ENCODE results near the gene PPP1R1C. TPM values are rescaled to one million over a fixed set of nuclear protein-coding genes. Genes with fewer than 3 reads are reported as not detected.
"Not testable (repeated sequence)": the region's sequence is repeated elsewhere in the genome, so short reads cannot be mapped to it uniquely, and the experiment has no call there.

PPP1R1C gene
- total RNA-seq: 0.22 TPM in 1 of 2 replicates, not detected in the other

- no peak for DNase-seq (ENCODE audit: low read depth in 2 of 2)
Observed at GRCh38 chr2:181985632-181986205, at the start of gene PPP1R1C. TSS of gene PPP1R1C (plus strand) at chr2:181985853. CDS start at chr2:181986111, 258 bp downstream.

DNA sequence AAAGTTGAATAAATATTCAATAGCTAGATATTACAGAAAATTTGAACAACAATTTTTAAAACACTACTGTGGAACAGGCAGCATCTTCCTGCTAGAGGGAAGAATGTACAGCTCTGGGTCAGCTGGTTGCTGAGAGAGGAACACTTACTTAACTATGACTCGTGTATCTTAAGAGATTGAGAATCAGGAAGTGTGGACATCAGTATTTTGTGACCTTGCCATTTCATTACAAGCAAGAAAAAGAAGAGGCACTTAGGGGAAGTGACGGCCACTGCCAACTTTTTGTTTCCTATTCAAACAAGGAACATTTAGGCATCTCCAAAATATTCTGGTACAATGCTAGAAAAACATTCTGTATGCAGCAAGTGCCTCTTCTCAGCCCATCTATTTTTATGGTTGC, 48.2 kb upstream of the PPP1R1C start:
- DNase-seq (ENCODE audit: low read depth in 2 of 2): peak in 1 of 2 donors; percentile 56

DNA sequence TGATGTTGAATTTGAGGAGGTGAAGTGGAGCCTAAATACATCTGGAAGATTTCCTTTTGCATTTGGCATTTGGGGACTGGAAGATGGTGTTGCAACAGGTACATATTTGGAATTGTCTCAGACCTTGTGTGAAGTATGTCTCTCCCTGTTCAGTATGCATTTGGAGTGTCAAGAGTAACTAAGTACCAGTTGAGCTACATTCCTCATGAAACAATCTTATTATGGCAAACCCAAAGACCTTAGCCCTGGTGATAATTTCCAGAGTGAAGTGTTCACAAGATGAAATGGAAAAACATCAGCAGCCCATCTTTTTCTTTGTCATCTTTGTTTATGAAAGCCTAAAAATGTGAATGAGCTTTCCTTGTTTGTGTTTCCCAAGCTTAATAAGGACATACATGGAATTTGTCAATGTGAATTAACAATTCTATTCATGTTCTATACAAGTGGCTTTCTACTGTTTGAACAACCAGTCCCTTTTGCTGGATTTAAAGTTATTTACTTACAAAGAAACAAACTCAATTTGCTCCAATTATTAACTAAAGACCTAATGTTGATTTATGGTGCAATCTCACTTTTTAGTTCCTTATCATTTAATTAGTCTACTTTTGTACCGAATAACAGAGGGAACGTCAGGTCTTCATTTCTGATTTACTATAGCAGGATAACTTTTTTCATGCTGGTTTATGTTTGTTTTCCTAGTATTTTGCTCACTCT, 42.1 kb upstream of the PPP1R1C start:
- DNase-seq (ENCODE audit: low read depth in 2 of 2): no peak

GRCh38 chr2:181944164-181944913, 41.3 kb upstream of the PPP1R1C start:
- DNase-seq (ENCODE audit: low read depth in 2 of 2): no peak

GRCh38 chr2:181944914-181945291, 40.8 kb upstream of the PPP1R1C start:
- no peak for DNase-seq (ENCODE audit: low read depth in 2 of 2)

- no peak for DNase-seq (ENCODE audit: low read depth in 2 of 2)
Observed at GRCh38 chr2:181946444-181947127, 39.1 kb upstream of the PPP1R1C start.

- no peak for DNase-seq (ENCODE audit: low read depth in 2 of 2)
Observed at GRCh38 chr2:181947273-181947672, 38.4 kb upstream of the PPP1R1C start.

DNA sequence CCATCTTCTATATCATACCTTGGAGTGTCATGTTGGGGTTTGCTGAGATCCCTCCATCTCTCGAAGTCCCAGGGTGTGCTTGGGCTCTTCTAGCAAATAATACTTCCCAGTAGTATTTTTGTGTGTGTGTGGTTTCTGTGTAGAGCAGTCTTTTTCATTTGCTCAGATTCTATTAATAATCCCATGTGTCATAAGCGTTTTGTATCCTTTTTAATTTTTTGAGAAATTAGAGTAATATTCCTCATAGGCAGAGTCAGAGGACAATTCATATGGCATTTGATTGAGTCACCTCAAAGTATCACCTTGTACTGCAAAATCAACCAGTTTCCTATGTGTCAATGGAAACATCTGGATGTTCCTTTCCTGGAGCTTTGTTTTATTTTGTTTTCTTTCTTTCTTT, 37.4 kb upstream of the PPP1R1C start:
- DNase-seq (ENCODE audit: low read depth in 2 of 2): no peak

DNA sequence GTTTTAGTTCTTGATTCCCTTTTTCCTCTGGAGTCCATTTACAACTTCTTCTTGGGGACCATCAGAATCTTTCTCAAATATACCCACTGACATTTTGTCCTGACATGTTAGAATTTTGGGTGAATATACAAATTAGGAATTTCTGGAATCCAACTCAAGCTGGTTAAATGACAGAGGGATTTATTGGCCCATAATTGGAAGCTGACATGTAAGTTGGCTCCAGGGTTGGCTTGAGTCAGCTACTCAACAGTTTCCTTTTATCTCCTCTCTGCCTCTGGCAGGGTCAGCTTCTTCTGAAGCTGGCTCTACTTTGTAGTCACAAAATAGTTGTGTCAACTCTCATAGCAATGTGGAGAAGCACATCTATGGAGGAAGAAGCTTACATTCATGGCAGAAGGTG, 36.6 kb upstream of the PPP1R1C start:
- DNase-seq (ENCODE audit: low read depth in 2 of 2): no peak

DNA sequence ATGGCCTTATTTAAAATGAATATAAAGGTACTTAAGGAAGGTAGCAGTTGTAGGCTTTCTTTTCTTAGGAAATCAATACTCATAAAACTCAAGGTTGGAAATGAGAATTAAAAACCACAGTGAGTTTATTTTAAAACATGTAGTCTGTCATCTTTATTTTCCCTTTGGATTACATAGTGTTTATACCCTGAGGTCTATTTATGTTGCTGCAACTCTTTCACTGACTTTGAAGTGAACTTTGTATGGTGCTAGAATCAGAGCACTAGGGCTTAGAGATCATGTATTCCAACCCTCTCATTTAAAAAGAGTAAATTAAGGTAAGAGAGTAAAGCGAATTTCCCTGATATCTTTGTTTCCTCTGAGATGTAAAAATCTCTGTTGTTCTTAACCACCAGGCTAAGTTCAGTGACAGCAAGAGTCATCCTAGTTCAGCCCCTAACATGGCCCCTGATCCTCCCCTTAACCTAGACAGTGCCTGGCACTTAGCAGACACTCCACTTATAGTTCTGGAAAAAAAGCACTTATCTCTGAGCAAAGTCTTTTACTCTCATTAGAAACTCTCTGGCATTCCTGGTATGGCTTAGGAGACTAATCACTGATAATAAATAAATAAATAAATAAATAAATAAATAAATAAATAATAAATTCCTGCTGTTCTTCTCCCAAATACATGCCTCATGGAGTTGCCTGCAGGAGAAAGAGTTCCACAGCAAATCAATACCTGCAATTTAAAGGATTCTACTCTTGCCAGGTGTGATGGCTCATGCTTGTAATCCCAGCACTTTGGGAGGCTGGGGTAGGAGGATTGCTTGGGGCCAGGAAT, 33.0 kb upstream of the PPP1R1C start:
- no peak for DNase-seq (ENCODE audit: low read depth in 2 of 2)

DNA sequence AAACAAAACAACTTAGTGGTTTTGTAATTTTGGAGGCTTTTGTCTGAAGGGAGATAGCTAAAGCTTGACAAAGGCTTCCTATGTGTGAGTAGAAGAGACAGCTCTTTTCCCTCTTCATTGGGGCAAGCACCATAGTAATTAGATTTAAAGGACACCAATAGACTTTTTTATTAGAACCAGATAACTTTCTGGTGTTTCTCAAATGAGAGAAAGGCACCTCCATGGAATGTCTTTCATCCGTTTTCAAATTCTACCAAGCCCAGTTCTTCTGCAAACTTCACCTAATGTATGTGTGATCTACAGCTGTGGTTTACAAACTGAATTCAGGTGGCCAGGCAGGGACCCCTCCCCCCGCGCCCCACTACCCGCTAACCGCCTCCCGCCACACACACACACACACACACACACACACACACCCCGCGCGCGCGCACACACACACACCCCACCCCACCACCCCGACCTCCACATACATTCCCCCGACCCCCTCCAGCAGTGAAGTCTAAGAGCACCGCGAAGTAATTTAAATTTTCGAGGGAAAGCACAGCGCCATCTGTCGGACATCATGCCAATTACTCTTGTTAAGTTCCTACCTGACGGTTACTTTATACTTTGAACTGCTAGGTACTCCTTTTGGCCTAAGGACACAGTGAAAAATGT, 31.6 kb upstream of the PPP1R1C start:
- DNase-seq (ENCODE audit: low read depth in 2 of 2): peak; percentile 75 to 80

DNA sequence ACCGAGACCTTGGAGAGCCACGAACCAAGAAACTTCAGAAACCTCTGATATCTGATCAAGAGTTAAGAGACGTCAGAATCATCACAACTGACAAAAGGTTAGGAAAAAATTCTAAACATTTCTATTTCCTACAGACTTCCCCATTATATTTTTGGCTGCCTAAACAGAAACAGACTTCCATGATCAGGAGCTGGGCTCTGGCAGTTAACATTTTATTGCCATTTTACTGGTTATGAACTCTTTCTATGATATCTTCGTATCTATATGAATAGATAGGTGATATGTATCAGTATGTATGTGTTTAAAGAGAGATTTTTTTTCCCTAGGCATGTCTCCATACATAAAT, 31.1 kb upstream of the PPP1R1C start:
- DNase-seq (ENCODE audit: low read depth in 2 of 2): no peak

GRCh38 chr2:181955010-181955409, 30.6 kb upstream of the PPP1R1C start:
- DNase-seq (ENCODE audit: low read depth in 2 of 2): peak; percentile 56 to 91

DNA sequence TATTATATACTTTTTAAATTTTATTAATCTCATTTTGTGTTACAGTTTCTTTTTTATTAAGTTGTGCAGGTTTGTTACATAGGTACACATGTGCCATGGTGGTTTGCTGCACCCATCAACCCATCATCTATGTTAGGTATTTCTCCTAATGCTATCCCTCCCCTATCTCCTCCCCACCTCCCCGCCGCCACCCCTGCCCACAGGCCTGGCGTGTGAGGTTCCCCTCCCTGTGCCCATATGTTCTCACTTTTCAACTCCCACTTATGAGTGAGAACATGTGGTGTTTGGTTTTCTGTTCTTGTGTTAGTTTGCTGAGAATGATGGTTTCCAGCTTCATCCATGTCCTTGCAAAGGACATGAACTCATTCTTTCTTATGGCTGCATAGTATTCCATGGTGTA, 29.8 kb upstream of the PPP1R1C start:
- not testable (repeated sequence) for DNase-seq (ENCODE audit: low read depth in 2 of 2)

DNA sequence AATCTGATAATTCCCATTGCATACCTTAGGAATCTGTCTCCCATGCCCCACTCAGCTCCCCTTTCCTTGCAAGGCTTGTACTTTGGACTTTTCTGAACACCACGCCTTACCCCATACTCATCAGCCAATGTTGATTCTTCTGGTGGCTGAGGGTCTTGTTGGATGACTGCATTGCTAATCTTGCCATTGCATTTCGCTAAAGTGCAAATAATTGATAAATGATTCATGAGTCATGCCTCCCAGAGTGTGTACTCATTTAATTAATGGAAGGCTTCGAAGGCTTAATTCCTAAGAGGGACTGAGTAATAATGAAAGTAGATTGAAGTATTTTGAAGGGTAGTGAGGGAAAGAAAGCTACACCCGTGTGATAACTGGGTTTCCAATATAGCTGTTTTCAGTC, 28.0 kb upstream of the PPP1R1C start:
- no peak for DNase-seq (ENCODE audit: low read depth in 2 of 2)

GRCh38 chr2:181958726-181959125, 26.9 kb upstream of the PPP1R1C start:
- no peak for DNase-seq (ENCODE audit: low read depth in 2 of 2)

DNA sequence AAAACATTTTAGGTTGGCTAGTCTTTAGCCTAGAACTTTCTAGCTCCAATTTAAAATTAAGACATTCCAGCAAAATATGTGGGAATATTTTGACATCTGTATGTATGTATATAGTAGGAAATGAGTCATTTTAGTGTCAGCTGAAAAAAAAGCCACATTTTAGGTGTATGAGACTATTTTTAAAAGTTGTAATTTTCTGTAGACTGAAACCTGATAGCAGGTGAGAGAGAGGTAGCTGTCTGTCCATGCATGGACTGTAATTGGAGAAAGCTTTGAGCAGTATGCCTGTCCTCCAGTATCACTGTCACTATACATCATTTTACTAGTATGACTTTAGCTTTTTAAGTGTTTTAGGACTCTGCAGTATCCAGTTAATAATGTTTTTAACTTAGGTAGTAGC, 26.1 kb upstream of the PPP1R1C start:
- peak; percentile 0 to 33 for DNase-seq (ENCODE audit: low read depth in 2 of 2)

- not testable (repeated sequence) for DNase-seq (ENCODE audit: low read depth in 2 of 2)
Observed at GRCh38 chr2:181961167-181961566, 24.5 kb upstream of the PPP1R1C start.

GRCh38 chr2:181962142-181962541, 23.5 kb upstream of the PPP1R1C start:
- DNase-seq (ENCODE audit: low read depth in 2 of 2): no peak

GRCh38 chr2:181970160-181970794, 15.4 kb upstream of the PPP1R1C start:
- DNase-seq (ENCODE audit: low read depth in 2 of 2): no peak
